ENCODE results near the gene COMMD1.

DNA sequence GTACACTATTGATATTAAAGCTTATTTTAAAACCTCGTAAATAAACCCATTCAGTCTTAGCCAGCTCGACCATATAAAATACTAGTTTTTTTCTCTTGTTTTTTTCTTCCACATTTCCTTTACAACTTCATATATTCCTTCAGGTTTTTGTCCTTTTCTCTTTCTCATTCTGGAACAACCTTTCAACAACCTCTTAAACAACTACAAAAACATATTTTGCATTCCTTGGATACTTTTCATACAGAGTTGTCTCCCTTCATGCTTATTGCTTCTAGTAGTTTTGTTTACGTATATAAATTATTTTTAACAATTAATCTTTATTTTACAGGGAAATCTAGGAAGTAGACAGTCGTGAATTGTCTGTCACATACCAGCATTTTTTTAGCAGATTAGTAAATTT, 41.2 kb downstream of the COMMD1 start:
- TF ChIP-seq ZNF274 (IDR thresholded peaks at IDR 0.05; ENCODE audit: low read depth, low read length) (no peak), SUZ12 (IDR thresholded peaks at IDR 0.05; ENCODE audit: extremely low read depth, insufficient read depth, insufficient read length) (no peak), YY1 (IDR thresholded peaks at IDR 0.05; ENCODE audit: insufficient read depth, insufficient read length) (no peak)

Data from NT2/D1 (cell line).